Stimulated activated effector memory CD8-positive, alpha-beta T cell treated with anti-CD3 and anti-CD28 coated beads, Interleukin-12 subunit alpha, Interleukin-12 subunit beta, amount 100 ng/mL, for 72 hours (primary cell): ENCODE measurements around the gene ANTKMT.

Source experiments
- ATAC-seq: fragments of 150-1000 bp; cut with Tn5 transposase; 2 replicates; pipeline ENCODE4 v1.10.0; 2021
- DNase-seq, 2 donors: peaks; one replicate each; pipeline ENCODE4 v3.0.0; 2021 to 2022; ENCODE audit warnings: low spot score in 2 of 2
- H3K27ac Mint-ChIP-seq: one replicate; pipeline ENCODE4 v1.8.0; 2022; ENCODE audit warnings: mild to moderate bottlenecking, mixed read lengths
- H3K36me3 Mint-ChIP-seq: one replicate; pipeline ENCODE4 v1.8.0; 2022; ENCODE audit warnings: mild to moderate bottlenecking, mixed read lengths
- H3K4me1 Mint-ChIP-seq: one replicate; pipeline ENCODE4 v1.8.0; 2022; ENCODE audit warnings: mixed read lengths
- H3K4me3 Mint-ChIP-seq: one replicate; pipeline ENCODE4 v1.8.0; 2022; ENCODE audit warnings: mild to moderate bottlenecking, mixed read lengths
- H3K9me3 Mint-ChIP-seq: one replicate; pipeline ENCODE4 v1.8.0; 2022; ENCODE audit warnings: mixed read lengths

The ANTKMT gene

GRCh38 chr16:714558-715476 is 6.1 kb upstream of the ANTKMT start, which contains the start of gene METRN:
Gene METRN, plus strand, starts transcription at chr16:715118. Its CDS starts 172 bp downstream, at chr16:715290.
- peak within 1 kb of the TSS; percentile 61 for H3K4me3 Mint-ChIP-seq
- peaks cover 20% of the 10 kb centered on the region for H3K4me1 Mint-ChIP-seq
- peak; percentile 90 to 94 for DNase-seq
- H3K36me3 Mint-ChIP-seq: peaks cover 7% of the 10 kb centered on the region
- H3K27ac Mint-ChIP-seq: no peak within 1 kb of the TSS
- peak; percentile 86 for ATAC-seq
- H3K9me3 Mint-ChIP-seq: no peaks in the 10 kb centered on the region

- Mint-ChIP-seq H3K4me3 (peak overlapping the region; percentile 61), H3K27ac (no peak overlapping the region), H3K36me3 (peaks cover 15% of the 10 kb centered on the region), H3K4me1 (peaks cover 27% of the 10 kb centered on the region), H3K9me3 (no peaks in the 10 kb centered on the region)
- DNase-seq: peak in 1 of 2 donors; percentile 79
- ATAC-seq: peak; percentile 24
These were observed 5.3 kb upstream of the ANTKMT start for GRCh38 chr16:715477-716199.

- no peaks in the 10 kb centered on the region for H3K9me3 Mint-ChIP-seq
- ATAC-seq (no peak), DNase-seq (no peak)
- H3K4me3 Mint-ChIP-seq: peak overlapping the region; percentile 61
- no peak overlapping the region for H3K27ac Mint-ChIP-seq
- peaks cover 15% of the 10 kb centered on the region for H3K36me3 Mint-ChIP-seq
- H3K4me1 Mint-ChIP-seq: peaks cover 27% of the 10 kb centered on the region
These were observed 4.8 kb upstream of the ANTKMT start for GRCh38 chr16:716200-716568.

GRCh38 chr16:716768-717325 is 4.1 kb upstream of the ANTKMT start:
- Mint-ChIP-seq H3K4me1 (peaks cover 29% of the 10 kb centered on the region), H3K4me3 (peak overlapping the region; percentile 61)

GRCh38 chr16:717450-718245 is 3.3 kb upstream of the ANTKMT start:
- no peak overlapping the region for H3K27ac Mint-ChIP-seq
- ATAC-seq (no peak), DNase-seq (no peak)
- peaks cover 30% of the 10 kb centered on the region for H3K4me1 Mint-ChIP-seq
- no peaks in the 10 kb centered on the region for H3K9me3 Mint-ChIP-seq
- H3K4me3 Mint-ChIP-seq: no peak overlapping the region
- H3K36me3 Mint-ChIP-seq: peaks cover 15% of the 10 kb centered on the region

More at GRCh38 chr16:716768-717325, 4.1 kb upstream of the ANTKMT start:
- Mint-ChIP-seq H3K36me3 (peaks cover 15% of the 10 kb centered on the region), H3K9me3 (no peaks in the 10 kb centered on the region), H3K27ac (no peak overlapping the region)
- DNase-seq (no peak), ATAC-seq (no peak)

GRCh38 chr16:718389-718788 is 2.6 kb upstream of the ANTKMT start:
- H3K9me3 Mint-ChIP-seq: no peaks in the 10 kb centered on the region
- H3K4me1 Mint-ChIP-seq: peaks cover 27% of the 10 kb centered on the region
- no peak overlapping the region for H3K4me3 Mint-ChIP-seq
- DNase-seq (no peak), ATAC-seq (no peak)
- H3K36me3 Mint-ChIP-seq: peaks cover 15% of the 10 kb centered on the region
- H3K27ac Mint-ChIP-seq: no peak overlapping the region

- peak overlapping the region; percentile 80 for H3K4me3 Mint-ChIP-seq
- ATAC-seq: no peak
- H3K27ac Mint-ChIP-seq: peak overlapping the region; percentile 40
- peaks cover 27% of the 10 kb centered on the region for H3K4me1 Mint-ChIP-seq
- H3K9me3 Mint-ChIP-seq: no peaks in the 10 kb centered on the region
- peaks cover 15% of the 10 kb centered on the region for H3K36me3 Mint-ChIP-seq
- DNase-seq: no peak
These were observed 2.0 kb upstream of the ANTKMT start for GRCh38 chr16:718922-719321.

- Mint-ChIP-seq H3K4me1 (peaks cover 28% of the 10 kb centered on the region), H3K36me3 (peaks cover 15% of the 10 kb centered on the region), H3K4me3 (peak overlapping the region; percentile 80), H3K27ac (peak overlapping the region; percentile 40), H3K9me3 (no peaks in the 10 kb centered on the region)
- no peak for DNase-seq
- ATAC-seq: no peak
These were observed 1.0 kb upstream of the ANTKMT start for GRCh38 chr16:719815-720446.

- Mint-ChIP-seq H3K4me1 (peaks cover 32% of the 10 kb centered on the region), H3K4me3 (peak overlapping the region; percentile 80), H3K9me3 (no peaks in the 10 kb centered on the region), H3K36me3 (peaks cover 15% of the 10 kb centered on the region), H3K27ac (peak overlapping the region; percentile 40)
- DNase-seq (peak in 1 of 2 donors; percentile 72), ATAC-seq (peak; percentile 52)
These were observed 428 bp upstream of the ANTKMT start for GRCh38 chr16:720447-720989.

GRCh38 chr16:721765-722540 is 1.0 kb downstream of the ANTKMT start:
- peaks cover 11% of the 10 kb centered on the region for H3K36me3 Mint-ChIP-seq
- ATAC-seq: no peak
- H3K4me1 Mint-ChIP-seq: peaks cover 27% of the 10 kb centered on the region
- no peak for DNase-seq
- peak overlapping the region; percentile 40 for H3K27ac Mint-ChIP-seq
- H3K9me3 Mint-ChIP-seq: no peaks in the 10 kb centered on the region
- H3K4me3 Mint-ChIP-seq: peak overlapping the region; percentile 80

- Mint-ChIP-seq H3K4me1 (peaks cover 27% of the 10 kb centered on the region), H3K9me3 (no peaks in the 10 kb centered on the region), H3K27ac (no peak overlapping the region), H3K4me3 (peak overlapping the region; percentile 80), H3K36me3 (peaks cover 11% of the 10 kb centered on the region)
- ATAC-seq: no peak
- no peak for DNase-seq
These were observed 2.1 kb downstream of the ANTKMT start for GRCh38 chr16:722835-723633.

GRCh38 chr16:723695-724094 is 2.7 kb downstream of the ANTKMT start:
- ATAC-seq: no peak
- Mint-ChIP-seq H3K4me1 (peaks cover 27% of the 10 kb centered on the region), H3K9me3 (no peaks in the 10 kb centered on the region), H3K36me3 (peaks cover 11% of the 10 kb centered on the region), H3K4me3 (no peak overlapping the region), H3K27ac (no peak overlapping the region)
- DNase-seq: no peak
